Measurements from ENCODE around the gene PMVK.
A peak's percentile ranks its signal among the peaks of the same experiment; 100 is the strongest.

The PMVK gene

DNA sequence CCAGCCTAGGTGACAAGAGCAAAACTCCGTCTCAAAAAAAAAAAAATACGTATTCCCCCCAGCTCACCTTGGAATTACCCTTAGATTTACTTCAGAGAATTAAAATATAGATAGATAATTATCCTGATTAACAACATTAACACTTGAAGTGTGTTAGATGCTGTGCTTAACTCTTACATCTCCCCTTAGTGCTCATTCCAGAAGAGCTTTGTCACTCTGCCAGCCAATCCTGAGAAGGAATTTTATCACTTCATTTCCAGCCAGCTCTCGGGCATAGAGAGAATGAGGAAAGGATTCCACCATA lies 35.6 kb upstream of the PMVK start:
- POLR2A ChIA-PET = interaction anchor here (0.9 to 4.7 kb wide), 6 partner anchors 8 to 45 kb away, joined by 4 to 74 read pairs (median 8); partner anchors contain the start of genes FLAD1 and PYGO2
- TF ChIP-seq, protein P1, sequence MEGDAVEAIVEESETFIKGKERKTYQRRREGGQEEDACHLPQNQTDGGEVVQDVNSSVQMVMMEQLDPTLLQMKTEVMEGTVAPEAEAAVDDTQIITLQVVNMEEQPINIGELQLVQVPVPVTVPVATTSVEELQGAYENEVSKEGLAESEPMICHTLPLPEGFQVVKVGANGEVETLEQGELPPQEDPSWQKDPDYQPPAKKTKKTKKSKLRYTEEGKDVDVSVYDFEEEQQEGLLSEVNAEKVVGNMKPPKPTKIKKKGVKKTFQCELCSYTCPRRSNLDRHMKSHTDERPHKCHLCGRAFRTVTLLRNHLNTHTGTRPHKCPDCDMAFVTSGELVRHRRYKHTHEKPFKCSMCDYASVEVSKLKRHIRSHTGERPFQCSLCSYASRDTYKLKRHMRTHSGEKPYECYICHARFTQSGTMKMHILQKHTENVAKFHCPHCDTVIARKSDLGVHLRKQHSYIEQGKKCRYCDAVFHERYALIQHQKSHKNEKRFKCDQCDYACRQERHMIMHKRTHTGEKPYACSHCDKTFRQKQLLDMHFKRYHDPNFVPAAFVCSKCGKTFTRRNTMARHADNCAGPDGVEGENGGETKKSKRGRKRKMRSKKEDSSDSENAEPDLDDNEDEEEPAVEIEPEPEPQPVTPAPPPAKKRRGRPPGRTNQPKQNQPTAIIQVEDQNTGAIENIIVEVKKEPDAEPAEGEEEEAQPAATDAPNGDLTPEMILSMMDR (IDR thresholded peaks at IDR 0.05; ENCODE audit: insufficient read depth, low read length, missing control alignments) = no peak
- DNase-seq (ENCODE audit: low read depth, low spot score) = no peak
- H3K4me3 ChIP-seq (ENCODE audit: low read depth, low read length) = peak overlapping the region; percentile 75
- CTCF ChIA-PET = interaction anchor here (1.0 to 13.1 kb wide), 7 partner anchors 11 to 113 kb away, joined by 4 to 176 read pairs (median 7); partner anchors contain the start of genes LENEP, PBXIP1 and PYGO2

DNA sequence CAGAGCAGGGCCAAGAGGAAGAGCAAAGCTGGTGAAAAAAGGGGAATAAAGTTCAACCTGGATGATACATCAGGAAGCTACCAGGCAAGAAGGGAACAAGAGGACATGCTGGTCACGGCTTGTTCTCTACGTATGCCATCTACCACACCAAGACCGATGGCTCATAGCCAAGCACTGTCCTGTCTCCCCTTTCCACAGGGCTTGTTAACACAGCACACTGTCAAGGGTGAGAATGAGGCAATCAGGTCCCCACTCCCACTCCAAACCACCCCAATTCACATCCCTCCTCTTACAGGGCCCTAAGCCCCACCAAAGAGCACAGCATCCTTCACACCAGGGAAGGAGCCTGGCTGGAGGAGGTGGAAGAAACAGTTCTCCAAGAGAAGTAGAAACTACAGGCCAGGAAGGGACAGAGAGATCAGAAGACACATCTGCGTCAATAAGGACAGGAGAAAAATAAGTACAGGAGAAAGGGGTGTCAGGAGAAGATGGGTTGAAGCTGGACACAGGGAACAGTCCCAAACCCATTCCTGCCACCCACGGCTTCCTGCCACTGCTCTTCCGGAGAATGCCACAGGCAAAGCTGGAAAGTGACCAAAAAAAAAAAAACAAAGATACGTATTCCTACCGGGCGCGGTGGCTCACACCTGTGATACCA lies 35.0 kb upstream of the PMVK start:
- H3K4me3 ChIP-seq (ENCODE audit: low read depth, low read length) = peak overlapping the region; percentile 82
- ChIA-PET CTCF (interaction anchor here (0.7 to 13.1 kb wide), 13 partner anchors 10 to 302 kb away, joined by 3 to 176 read pairs (median 5); partner anchors contain the start of genes FLAD1, LENEP, PBXIP1 and PYGO2), POLR2A (interaction anchor here (0.6 to 4.7 kb wide), 11 partner anchors 10 to 415 kb away, joined by 3 to 74 read pairs (median 6); partner anchors contain the start of genes FLAD1, KRTCAP2, LENEP and PBXIP1)
- TF ChIP-seq, protein P1 (IDR thresholded peaks at IDR 0.05; ENCODE audit: insufficient read depth, low read length, missing control alignments) = no peak
- no peak for DNase-seq (ENCODE audit: low read depth, low spot score)

GRCh38 chr1:154970631-154971340 lies 34.3 kb upstream of the PMVK start, which contains the start of gene SHC1:
TSS of gene SHC1 (minus strand) at chr1:154970747. CDS start at chr1:154970526, 221 bp downstream.
- peak; percentile 63 for DNase-seq (ENCODE audit: low read depth, low spot score)
- H3K4me3 ChIP-seq (ENCODE audit: low read depth, low read length) = peak within 1 kb of the TSS; percentile 82
- TF ChIP-seq, protein P1 (IDR thresholded peaks at IDR 0.05; ENCODE audit: insufficient read depth, low read length, missing control alignments) = no peak
- ChIA-PET POLR2A (interaction anchor here (0.6 to 4.7 kb wide), 14 partner anchors 9 to 415 kb away, joined by 3 to 74 read pairs (median 6); partner anchors contain the start of genes FLAD1, KRTCAP2, LENEP and PBXIP1), CTCF (interaction anchor here (0.7 to 13.1 kb wide), 15 partner anchors 9 to 301 kb away, joined by 3 to 176 read pairs (median 4); partner anchors contain the start of genes FLAD1, LENEP, PBXIP1 and PYGO2)

GRCh38 chr1:154969860-154970452 lies 33.4 kb upstream of the PMVK start:
- TF ChIP-seq, protein P1 (IDR thresholded peaks at IDR 0.05; ENCODE audit: insufficient read depth, low read length, missing control alignments) = no peak
- peak overlapping the region; percentile 82 for H3K4me3 ChIP-seq (ENCODE audit: low read depth, low read length)
- DNase-seq (ENCODE audit: low read depth, low spot score) = no peak
- POLR2A ChIA-PET = interaction anchor here (1.0 to 4.7 kb wide), 9 partner anchors 8 to 203 kb away, joined by 4 to 74 read pairs (median 7); partner anchors contain the start of genes KRTCAP2, LENEP, PBXIP1 and PYGO2
- CTCF ChIA-PET = interaction anchor here (0.8 to 13.1 kb wide), 13 partner anchors 9 to 301 kb away, joined by 3 to 176 read pairs (median 5); partner anchors contain the start of genes FLAD1, LENEP, PBXIP1 and PYGO2

- TF ChIP-seq, protein P1 (IDR thresholded peaks at IDR 0.05; ENCODE audit: insufficient read depth, low read length, missing control alignments) = no peak
- ChIA-PET CTCF (interaction anchor here (1.1 to 13.1 kb wide), 6 partner anchors 8 to 116 kb away, joined by 3 to 176 read pairs (median 13); partner anchors contain the start of genes LENEP, PBXIP1 and PYGO2), POLR2A (interaction anchor here (1.6 to 2.5 kb wide), 3 partner anchors 13 to 33 kb away, joined by 7 to 22 read pairs (median 11); partner anchors contain the start of genes LENEP, PBXIP1 and ZBTB7B)
- no peak for DNase-seq (ENCODE audit: low read depth, low spot score)
- H3K4me3 ChIP-seq (ENCODE audit: low read depth, low read length) = peak overlapping the region; percentile 82
Observed at GRCh38 chr1:154969246-154969645, 32.7 kb upstream of the PMVK start.

Measured in AG04449 (cell line).